GM21619 (cell line): Measurements from ENCODE around the gene ALK.

Source experiments
- ATAC-seq: cut with Tn5 transposase; IDR thresholded peaks from one replicate; pipeline ENCODE4 v1.9.1; 2021; ENCODE audit not compliant: unreplicated experiment

Gene ALK

DNA sequence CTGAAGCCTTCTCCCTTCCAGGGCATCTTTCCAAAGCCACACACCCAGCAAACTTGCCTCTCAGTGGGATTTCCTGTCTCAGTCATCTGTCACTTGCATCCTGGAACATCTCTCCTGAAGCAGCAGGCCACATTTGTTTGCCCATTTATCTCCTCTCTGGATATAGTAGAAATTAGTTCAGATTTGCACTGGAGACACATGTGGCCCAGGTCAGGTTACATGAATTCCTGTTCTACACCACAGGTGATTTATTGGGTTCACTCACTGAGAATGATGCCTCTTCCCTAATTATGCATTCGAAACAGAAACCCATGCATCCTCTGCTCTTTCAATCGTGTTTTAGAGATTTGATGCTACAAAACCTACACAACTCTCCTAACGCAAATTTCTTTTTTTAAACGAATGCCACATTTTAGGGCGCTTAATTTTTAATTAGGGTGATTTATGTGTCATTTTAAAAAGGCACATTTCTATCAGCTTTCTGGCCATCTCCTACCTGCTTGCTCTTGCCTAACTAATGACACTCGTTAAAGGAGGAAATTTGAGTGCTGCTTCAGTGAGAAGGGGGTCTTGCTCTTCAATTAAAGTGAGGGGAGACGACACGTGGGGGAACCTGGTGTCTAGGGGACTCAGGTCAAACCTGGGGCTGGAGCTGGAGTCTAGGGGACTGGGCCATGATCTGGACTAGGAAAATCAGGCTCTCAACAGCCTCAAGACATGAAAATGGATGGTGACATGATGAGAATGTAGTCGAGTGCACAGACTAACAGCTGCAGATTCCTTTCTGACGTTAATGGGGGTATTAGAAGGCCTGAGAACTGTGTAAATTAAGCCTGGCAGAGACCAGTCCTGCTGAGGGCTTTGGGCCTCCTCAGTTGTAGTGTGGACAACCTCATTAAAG lies 584.8 kb downstream of the ALK start:
- ATAC-seq: no peak

DNA sequence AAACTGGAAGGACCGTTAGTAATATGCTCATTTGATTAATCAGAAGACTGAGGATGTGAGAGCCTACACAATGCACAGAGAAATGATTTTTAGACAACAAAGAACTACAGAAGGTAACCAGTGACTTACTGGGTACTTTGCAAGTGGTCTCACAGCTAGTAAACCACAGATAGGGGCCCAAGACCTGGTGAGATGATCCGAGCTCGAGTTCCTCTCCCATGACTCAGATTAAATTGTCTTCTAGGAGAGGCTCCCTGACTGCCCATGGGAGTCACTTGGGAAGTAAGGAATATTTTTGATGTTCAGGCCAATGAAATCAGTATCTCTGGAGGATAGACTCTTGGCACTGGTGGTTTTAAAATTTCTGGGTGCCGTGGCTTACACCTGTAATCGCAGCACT lies 586.0 kb downstream of the ALK start:
- no peak for ATAC-seq

DNA sequence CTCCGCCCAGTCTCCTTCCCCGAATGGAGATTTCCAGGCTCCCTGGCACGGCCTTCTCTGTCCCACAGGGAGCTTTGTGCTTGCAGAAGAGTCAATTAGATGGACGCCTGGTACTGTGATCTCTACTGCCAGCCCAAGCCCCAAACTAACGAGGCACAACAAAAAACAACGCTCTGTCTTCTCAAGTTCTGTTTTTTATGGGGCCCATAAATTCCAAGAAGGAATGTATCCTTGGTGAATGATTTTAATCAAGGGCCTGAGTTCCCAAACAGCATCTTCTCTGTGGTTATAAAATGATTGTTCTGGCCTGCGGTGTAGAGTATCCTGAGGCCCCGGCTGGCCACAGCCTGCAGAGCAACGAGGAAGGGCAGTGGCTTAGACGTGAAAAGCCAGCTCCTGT lies 586.7 kb downstream of the ALK start:
- no peak for ATAC-seq

DNA sequence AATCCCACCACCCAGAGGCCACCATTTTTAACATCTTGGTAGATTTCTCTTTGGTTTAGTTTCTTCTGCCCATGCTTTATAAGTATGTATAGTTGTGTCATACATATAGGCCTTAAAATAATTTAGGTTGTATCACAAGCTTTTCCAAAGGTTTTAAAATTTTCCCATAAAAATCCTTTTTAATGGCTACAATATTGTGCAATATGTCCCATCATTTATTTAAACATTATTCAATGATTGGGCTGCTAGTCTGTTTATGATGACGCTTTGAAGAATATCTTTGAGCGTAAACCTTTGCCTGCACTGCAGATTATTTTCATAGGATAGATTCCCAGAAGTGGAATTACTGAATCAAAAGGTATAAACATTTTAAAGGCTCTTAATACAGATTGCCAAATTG lies 588.8 kb downstream of the ALK start:
- no peak for ATAC-seq

GRCh38 chr2:29329899-29330298 lies 591.5 kb downstream of the ALK start:
- no peak for ATAC-seq

- no peak for ATAC-seq
Measured at GRCh38 chr2:29326926-29327325, 594.5 kb downstream of the ALK start.

GRCh38 chr2:29325544-29325943 lies 595.8 kb downstream of the ALK start:
- no peak for ATAC-seq

DNA sequence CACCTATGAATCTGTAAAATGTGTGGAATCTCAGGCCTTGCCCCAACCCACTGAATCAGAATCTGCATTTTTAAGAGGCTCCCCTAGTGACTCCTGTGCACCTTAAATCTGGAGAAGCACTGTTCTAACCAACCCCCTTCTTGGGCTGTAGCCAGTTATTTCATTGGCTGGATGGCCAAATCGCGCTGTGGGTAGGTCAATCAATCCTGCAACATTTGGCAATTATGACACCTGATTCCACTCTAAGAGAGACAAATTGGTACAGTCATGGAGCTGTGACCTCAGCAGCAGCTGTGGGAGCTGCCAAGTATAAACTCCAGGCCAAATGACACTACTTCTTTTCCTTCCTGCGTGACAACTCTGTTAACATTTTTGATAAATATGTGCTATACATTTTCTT lies 597.4 kb downstream of the ALK start:
- ATAC-seq: no peak

GRCh38 chr2:29323301-29323700 lies 598.1 kb downstream of the ALK start:
- ATAC-seq: no peak

- no peak for ATAC-seq
Measured at GRCh38 chr2:29322011-29322410, 599.4 kb downstream of the ALK start.

DNA sequence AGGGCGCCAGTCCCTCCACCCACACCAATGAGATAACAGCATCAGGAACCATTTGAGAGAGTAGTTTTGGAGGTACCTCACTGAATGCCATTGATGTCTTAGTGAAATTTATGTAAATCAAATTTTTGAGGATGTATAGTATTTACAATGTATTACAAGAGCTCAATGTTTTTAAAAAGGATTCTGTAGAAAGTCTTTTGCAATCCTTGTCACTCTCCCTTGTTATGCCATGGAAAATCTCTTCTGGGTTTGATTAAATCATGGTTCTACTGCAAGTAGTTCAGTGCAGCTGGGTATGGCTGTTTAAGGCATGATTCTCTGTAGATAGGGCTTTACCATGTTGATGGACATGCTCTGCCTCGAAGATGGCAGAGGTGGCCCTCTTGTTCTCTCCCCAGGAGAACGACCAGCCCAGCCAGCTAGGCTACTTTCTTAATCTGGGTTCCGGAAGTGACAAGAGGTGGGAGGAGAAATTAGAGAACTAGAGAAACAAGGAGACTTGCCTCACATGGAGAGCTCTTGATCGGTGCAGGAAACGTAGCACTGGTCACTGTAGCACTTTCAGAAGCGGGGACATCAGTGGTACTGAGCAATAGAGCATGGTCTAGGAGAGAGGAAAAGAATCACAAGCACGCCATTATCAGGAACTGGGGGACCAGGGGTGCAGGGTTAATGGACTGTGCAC lies 603.4 kb downstream of the ALK start:
- no peak for ATAC-seq

DNA sequence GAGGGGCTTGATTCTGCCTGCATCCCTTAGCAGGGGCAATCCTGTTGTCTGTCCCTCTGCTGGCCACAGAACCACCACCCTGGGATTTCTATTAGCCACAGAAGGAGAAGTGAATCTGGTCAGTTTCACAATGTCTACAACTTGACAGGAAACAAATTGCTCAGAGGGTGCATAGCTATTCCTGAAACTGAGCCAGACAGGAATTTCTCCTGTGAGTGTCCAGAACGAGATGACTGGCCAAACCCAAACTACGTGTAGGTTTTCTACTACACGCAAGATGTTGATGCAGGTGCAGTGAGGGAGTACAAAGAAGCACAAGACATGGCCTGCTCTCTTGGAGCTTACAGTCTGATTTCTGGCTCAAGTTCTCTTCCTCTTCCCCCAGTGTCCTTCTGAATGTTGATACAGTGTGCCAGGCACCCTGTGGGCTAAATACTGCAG lies 604.3 kb downstream of the ALK start:
- ATAC-seq: peak; percentile 37

GRCh38 chr2:29314816-29315571 lies 606.4 kb downstream of the ALK start:
- peak; percentile 76 for ATAC-seq

- ATAC-seq: no peak
Measured at GRCh38 chr2:29311458-29311857, 609.9 kb downstream of the ALK start.

- no peak for ATAC-seq
Measured at GRCh38 chr2:29310650-29311348, 610.6 kb downstream of the ALK start.

GRCh38 chr2:29309090-29310029 lies 612.0 kb downstream of the ALK start:
- ATAC-seq: no peak

DNA sequence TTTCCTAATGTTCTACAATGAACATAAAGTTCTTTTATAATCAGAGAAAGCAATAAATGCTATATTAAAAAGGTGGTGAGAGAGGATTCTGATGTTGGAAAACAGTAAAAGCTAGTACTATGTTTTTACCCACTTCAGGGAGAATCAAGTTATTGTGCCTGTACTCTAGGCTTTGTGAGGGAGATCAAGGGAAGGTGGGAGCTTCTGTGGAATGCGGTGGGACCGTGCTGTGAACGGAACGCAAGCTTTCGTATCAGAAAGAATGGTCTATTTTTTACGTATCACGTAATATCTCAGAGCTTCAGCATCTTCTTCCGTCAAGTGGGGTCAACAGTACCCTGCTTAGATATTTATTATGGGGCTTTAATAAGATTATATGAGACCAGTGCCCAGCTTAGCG lies 613.0 kb downstream of the ALK start:
- ATAC-seq: no peak

DNA sequence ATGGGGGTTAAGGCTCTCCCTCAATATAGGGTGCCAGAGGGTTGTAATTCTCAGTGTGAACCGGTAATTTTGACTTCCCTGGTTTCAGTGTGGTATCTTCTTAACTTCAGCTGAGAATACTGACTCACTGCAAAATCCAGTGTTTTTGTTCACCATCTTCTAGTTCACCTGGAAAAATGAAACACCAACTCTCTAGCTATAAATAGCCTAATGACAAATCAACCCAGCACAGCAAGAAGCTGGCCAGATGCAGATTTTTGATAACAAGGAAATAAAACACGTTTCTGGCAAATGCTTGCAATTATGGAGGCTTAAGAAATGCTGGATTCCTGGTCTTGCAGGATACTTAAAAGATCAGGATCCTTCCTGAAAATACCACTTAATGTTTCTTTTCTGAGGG lies 613.9 kb downstream of the ALK start:
- no peak for ATAC-seq

DNA sequence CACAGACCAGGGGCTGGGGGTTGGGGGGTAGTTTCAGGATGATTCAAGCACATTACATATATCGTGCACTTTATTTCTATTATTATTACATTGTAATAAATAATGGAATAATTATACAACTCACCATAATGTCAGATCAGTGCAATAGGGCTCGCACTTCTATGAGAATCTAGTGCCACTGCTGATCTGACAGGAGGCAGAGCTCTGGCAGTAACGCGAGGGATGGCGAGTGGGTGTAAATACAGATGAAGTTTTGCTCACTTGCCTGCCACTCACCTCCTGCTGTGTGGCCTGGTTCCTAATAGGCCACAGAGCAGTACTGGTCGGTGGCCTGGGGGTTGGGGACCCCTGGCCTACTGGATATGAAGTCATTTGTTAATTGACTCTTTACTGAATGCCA lies 615.6 kb downstream of the ALK start:
- no peak for ATAC-seq
